Measurements from ENCODE around the gene REN.

Gene REN

GRCh38 chr1:204167730-204168129 lies 1.6 kb upstream of the REN start:
- H3K4me3 ChIP-seq (ENCODE audit: low read depth, low read length) = no peak overlapping the region
- H3K27me3 ChIP-seq = no peaks in the 10 kb centered on the region
- TF ChIP-seq, protein P1, sequence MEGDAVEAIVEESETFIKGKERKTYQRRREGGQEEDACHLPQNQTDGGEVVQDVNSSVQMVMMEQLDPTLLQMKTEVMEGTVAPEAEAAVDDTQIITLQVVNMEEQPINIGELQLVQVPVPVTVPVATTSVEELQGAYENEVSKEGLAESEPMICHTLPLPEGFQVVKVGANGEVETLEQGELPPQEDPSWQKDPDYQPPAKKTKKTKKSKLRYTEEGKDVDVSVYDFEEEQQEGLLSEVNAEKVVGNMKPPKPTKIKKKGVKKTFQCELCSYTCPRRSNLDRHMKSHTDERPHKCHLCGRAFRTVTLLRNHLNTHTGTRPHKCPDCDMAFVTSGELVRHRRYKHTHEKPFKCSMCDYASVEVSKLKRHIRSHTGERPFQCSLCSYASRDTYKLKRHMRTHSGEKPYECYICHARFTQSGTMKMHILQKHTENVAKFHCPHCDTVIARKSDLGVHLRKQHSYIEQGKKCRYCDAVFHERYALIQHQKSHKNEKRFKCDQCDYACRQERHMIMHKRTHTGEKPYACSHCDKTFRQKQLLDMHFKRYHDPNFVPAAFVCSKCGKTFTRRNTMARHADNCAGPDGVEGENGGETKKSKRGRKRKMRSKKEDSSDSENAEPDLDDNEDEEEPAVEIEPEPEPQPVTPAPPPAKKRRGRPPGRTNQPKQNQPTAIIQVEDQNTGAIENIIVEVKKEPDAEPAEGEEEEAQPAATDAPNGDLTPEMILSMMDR (IDR thresholded peaks at IDR 0.05; ENCODE audit: low read depth, low read length) = no peak
- no peaks in the 10 kb centered on the region for H3K4me1 ChIP-seq
- H3K9me3 ChIP-seq = peaks cover 6% of the 10 kb centered on the region
- no peak for DNase-seq
- no peaks in the 10 kb centered on the region for H3K36me3 ChIP-seq

GRCh38 chr1:204162494-204163074 lies 3.6 kb downstream of the REN start:
- Histone ChIP-seq H3K9me3 (no peaks in the 10 kb centered on the region), H3K36me3 (no peaks in the 10 kb centered on the region), H3K4me1 (no peaks in the 10 kb centered on the region), H3K27me3 (no peaks in the 10 kb centered on the region), H3K4me3 (ENCODE audit: low read depth, low read length) (no peak overlapping the region)
- DNase-seq = peak; percentile 85
- TF ChIP-seq, protein P1 (IDR thresholded peaks at IDR 0.05; ENCODE audit: low read depth, low read length) = peak; percentile 100

GRCh38 chr1:204161609-204162493 lies 4.3 kb downstream of the REN start:
- no peak overlapping the region for H3K4me3 ChIP-seq (ENCODE audit: low read depth, low read length)
- no peaks in the 10 kb centered on the region for H3K27me3 ChIP-seq
- no peaks in the 10 kb centered on the region for H3K4me1 ChIP-seq
- DNase-seq = no peak
- H3K36me3 ChIP-seq = no peaks in the 10 kb centered on the region
- no peaks in the 10 kb centered on the region for H3K9me3 ChIP-seq
- TF ChIP-seq, protein P1 (IDR thresholded peaks at IDR 0.05; ENCODE audit: low read depth, low read length) = no peak

- Histone ChIP-seq H3K27me3 (no peaks in the 10 kb centered on the region; the same call in 1 of the 2 replicates), H3K36me3 (no peaks in the 10 kb centered on the region), H3K4me1 (no peaks in the 10 kb centered on the region), H3K4me3 (ENCODE audit: low read depth, low read length) (no peak overlapping the region), H3K9me3 (no peaks in the 10 kb centered on the region)
- no peak for DNase-seq
- TF ChIP-seq, protein P1 (IDR thresholded peaks at IDR 0.05; ENCODE audit: low read depth, low read length) = no peak
Observed at GRCh38 chr1:204157962-204158361, 8.2 kb downstream of the REN start.

GRCh38 chr1:204155881-204156280 lies 10.3 kb downstream of the REN start:
- Histone ChIP-seq H3K4me1 (peaks cover 4% of the 10 kb centered on the region), H3K9me3 (no peaks in the 10 kb centered on the region), H3K27me3 (no peaks in the 10 kb centered on the region; the same call in 1 of the 2 replicates), H3K36me3 (no peaks in the 10 kb centered on the region), H3K4me3 (ENCODE audit: low read depth, low read length) (no peak overlapping the region)
- TF ChIP-seq, protein P1 (IDR thresholded peaks at IDR 0.05; ENCODE audit: low read depth, low read length) = no peak
- peak; percentile 4 for DNase-seq

All from BE2C (cell line).